ENCODE results near the gene CGNL1.

The CGNL1 gene

GRCh38 chr15:57460208-57460816 lies 84.0 kb downstream of the CGNL1 start:
- no peak for DNase-seq

DNA sequence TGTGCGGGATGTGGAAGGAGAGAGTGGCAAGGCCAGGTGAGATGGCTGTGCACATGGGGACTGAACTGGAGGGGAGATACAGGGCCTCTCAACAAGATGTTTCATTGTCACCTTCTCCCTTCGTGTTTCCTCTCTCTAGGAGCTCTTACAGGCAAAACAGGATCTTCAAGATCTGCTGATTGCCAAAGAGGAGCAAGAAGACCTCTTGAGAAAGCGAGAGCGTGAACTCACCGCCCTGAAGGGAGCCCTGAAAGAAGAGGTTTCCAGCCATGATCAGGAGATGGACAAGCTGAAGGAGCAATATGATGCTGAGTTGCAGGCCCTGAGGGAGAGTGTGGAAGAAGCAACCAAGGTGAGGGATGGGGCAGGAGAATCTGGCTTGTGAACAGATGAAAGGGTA lies 85.2 kb downstream of the CGNL1 start:
- no peak for DNase-seq

- DNase-seq: no peak
Measured at GRCh38 chr15:57462381-57462780, 86.1 kb downstream of the CGNL1 start.

DNA sequence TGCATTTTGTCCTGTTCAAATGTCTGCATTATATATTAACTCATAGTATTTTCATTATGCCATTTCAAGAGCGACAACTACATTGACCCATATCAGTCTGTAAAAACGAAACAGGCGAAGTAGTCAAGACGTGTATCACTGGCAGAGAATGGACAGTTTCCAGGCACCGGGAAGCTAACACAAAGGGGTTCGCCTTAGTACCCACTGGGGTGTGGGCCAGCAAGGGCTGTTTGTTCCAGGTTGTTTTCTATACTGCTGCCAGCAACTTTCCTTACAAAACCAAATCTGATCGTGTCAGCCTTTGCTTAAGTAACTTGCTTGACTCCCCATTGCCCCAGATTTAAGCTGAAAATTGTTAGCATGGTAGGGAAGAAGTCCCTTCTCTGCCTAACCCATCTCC lies 87.1 kb downstream of the CGNL1 start:
- DNase-seq: no peak

GRCh38 chr15:57464480-57464879 lies 88.2 kb downstream of the CGNL1 start:
- no peak for DNase-seq

- DNase-seq: no peak
Measured at GRCh38 chr15:57468486-57468885, 92.2 kb downstream of the CGNL1 start.

GRCh38 chr15:57470543-57470942 lies 94.2 kb downstream of the CGNL1 start:
- no peak for DNase-seq

DNA sequence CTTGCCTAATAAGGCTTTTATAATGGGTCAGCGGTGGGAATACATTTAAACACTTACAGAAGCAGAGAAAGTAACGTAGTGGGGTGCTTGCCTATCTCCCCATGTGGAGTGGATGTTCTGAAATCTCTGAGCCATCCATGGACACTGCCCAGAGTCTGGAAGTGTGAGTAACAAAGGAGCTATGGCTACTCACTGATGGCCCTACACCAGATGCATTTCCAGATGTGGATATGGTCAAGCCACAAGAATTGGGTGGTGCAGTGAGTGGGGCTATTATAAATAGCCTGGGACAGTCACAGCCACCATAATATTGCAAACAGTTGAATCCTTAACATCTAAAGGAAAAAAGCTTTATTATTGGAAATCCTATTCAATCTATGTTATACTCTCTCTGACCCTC lies 96.6 kb downstream of the CGNL1 start:
- DNase-seq: no peak

DNA sequence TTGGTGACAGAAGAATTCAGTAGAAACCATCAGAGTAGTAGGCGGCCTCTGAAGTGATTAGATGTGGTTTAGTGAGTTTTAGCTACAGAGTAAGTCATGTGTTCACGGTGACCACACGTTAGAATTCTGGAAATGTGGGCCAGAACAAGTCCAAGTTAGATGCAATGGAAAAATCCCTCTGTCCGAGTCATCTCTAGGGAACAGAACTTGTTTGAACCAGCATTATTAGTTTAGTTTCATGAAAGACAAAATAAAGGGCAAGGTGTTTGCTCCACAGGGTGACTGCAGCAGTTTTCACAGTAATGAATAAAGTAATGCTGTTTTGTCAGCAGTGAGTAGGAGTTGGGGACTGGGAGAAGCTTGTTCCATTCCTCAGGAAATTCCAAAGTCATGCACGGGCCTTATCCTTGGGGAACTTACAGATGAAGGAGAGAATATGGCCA lies 100.2 kb downstream of the CGNL1 start:
- no peak for DNase-seq

DNA sequence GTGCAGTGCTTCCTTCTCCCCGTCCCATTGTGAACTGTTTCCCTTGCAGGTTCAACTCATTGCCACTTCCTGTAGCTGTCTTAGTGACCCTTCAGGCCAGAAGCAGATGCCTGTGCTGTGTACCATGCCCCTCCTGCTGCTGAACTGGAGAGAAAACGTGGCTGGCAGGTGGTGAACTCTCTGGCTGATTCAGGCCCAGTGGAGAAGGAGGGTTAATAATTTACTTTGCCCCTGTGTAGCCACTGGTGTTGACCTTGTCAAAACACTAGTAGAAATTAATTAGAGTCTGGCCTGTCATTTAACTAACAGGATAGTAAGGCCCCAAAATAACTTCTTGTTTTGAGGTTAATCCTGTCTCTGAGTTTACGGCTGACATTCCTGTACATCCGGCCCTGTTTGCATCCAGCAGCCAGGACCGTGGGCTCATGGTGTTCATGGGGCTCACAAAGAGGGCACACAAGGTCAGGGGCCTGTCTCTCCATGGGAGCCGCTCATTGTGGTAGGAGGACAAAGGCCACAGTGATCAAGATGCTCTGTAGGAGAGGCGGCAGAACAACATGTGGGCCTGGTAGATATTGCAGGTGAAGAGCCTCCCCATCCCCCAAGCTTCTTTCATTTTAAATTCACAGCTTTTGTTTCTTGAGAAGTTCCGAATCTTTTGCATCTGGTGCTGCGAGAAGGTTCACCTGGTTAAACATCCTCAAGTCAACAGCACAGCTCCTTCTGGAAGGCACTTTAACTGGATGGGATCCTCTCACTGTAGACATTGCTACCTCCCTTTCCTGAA lies 101.6 kb downstream of the CGNL1 start:
- DNase-seq: no peak

DNA sequence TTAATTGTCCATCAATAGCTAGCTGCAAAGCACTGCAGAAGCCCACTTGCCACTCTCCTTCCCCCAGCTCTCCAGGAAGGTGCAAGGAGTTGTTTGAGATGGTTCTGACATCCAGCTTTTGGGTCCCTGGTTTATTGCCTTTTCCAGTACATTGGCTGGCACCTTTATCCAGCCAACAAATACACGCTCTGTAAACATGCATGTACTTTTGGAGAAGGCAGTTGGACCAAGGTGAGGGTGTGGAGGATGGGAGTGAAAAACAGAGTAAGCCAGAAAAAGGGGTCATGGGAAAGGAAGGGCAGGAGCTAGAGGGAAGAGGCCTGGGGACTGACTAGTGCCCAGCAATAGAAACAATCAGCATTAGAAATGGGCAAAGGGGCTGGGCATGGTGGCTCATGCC lies 102.7 kb downstream of the CGNL1 start:
- DNase-seq: no peak

DNA sequence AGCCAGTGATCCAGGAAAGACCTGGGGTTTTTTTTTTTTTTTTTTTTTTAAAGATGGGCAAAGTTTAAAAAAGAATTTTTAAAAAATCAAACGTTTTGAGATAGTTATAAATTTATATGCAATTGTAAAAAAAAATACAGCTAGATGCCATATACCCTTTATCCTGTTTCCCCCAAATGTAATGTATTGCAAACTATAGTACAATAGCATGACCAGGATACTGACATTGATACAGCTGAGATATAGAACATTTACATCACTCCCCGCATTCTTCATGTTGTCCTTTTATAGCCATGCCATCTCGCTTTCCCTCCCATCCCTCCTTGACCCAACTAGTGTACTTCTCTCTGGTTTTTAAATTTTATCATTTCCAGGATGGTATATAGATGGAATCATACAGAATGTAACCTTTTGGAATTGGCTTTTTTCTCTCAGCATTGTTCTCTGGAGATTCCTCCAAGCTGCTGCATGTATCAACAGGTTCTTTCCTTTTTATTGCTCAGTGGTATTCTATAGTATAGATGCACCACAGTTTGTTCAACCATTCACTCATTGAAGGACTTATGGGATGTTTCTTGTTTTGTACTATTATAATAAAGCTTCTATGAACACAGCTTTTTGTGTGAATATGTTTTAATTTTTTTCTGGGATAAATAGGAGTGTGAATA lies 104.9 kb downstream of the CGNL1 start:
- DNase-seq: no peak

DNA sequence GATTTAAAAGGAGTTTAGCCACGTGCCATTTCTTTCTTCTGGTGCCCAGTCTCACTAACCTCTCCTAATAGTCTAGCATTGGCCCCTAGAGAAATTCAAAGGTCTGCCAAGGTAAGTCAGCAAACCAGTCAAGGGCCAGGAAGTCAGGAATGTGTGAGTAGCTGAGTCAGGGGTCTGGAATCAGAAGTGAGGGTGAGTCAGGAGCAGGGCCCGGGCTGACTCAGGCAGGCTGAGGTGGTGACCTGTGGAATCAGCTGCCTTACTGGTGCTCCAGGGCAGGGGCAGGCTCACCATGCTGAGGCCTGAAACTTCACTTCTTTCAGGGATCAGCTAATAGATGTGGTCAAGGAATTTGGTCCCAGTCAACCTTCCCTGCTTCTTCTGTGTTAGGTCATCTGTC lies 109.6 kb downstream of the CGNL1 start:
- DNase-seq: no peak

- DNase-seq: no peak
Measured at GRCh38 chr15:57486833-57487232, 110.5 kb downstream of the CGNL1 start.

DNA sequence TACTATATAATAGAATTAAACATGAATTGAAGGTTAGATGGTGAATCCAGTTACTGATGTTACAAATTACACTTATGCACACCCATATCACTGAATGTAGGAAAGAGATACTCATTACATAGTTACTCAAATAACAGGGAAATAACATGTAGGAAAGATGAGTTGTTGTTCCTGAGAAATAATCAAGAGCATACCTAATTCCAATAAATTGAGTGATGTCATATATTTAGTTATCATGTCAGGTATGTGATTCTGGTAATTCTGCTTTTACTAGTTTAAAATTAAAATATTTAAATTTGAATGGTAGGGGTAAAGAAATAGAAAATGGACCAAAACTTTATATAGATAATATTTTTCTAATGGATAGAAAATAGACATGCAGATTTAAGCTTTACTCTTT lies 112.8 kb downstream of the CGNL1 start:
- DNase-seq: no peak

GRCh38 chr15:57493351-57493750 lies 117.0 kb downstream of the CGNL1 start:
- no peak for DNase-seq

DNA sequence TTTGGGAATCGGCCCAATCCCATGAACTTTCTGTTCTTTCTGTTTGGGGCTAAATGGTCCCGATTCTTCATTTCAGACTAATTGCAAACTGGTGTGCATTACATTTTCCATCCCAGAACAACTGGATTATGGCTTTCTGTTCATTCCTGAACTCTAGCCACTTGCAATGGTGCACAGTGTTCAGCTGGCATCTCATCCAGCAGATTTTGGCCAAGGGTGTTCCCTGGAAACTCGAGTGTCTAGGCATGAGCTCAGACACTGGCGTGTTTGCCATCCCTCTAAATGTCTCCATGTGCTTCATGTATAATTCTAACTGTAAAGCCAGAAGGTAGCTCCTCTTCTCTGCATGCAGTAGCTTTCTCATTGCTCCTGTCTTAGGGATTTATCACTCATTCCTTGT lies 118.3 kb downstream of the CGNL1 start:
- DNase-seq: no peak

GRCh38 chr15:57495041-57495440 lies 118.7 kb downstream of the CGNL1 start:
- no peak for DNase-seq

DNA sequence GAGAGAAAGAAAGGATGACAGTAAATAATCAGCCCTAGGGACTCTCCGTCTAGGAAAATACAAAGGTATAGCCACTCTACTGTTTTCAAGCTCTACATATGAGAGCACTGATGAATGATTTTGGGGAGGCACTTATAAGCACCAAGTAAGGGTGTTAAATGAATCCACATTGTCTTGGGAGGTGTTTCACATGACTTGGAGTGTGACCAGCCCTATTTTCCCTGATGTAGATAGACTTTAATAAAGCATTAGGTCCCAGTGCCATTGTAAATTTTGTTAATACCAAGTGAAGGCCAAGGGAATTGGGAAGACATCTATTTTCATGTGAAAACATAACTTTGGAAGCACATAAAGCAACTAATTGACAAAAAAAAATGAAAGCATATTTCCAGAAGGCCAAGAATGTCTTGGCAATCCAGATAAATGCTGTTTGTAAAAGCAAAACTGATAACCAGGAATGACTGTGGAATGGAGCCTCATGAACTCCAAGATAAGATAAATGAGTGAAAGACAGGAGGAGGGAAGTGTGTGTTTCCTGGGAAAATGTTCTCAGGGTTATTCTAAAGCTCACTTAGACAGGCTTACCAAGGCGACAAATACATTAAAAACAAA lies 119.4 kb downstream of the CGNL1 start:
- no peak for DNase-seq

GRCh38 chr15:57496594-57496945 lies 120.3 kb downstream of the CGNL1 start:
- DNase-seq: no peak

DNA sequence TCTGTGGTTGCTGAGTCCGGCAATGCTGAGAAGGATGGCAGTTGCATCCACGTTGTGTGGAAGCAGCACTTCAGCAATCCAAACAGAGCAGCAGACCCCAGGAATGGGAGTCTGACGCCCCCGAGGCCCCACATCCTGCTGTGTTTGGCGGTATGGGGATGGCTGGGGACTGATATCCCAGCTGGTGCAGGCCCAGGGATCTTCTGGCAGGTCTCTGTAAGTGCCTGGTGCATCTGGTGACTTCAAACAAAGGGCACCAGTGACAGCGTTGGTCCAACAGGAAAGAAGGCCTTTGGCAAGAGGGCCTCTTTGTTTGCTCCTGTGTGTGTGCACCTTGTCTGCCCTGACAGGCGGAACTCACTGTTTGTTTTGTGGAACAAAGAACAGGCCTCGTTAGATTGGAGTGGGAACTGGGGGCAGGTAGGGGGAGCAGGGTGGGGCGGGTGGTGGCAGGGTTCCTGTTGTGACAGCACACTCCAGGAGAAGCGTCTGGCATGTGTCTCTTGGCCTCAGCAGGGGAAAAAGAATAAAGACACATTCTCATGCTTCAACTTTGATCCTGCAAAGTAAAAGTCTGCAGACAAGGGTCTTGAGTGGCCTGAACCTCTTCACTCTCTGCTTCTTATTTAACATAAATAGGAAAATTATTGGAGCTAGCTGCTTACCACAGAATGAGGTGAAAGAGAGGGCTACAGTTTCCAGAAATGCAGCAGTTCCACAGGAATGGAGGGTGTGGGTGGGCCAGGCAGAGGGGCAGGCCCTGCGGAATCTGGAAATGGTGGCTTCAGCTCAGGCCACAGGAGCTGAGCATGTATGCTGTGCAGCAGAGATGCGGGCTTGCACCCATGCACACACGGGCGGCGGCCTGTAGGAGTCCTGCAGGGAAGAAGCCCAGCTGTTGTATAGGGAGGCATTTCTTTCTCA lies 120.9 kb downstream of the CGNL1 start:
- no peak for DNase-seq

- no peak for DNase-seq
Measured at GRCh38 chr15:57500256-57500655, 124.0 kb downstream of the CGNL1 start.
